ENCODE measurements around the gene CES2. TPM values are rescaled to one million over a fixed set of nuclear protein-coding genes. Genes with fewer than 3 reads are reported as not detected.
"Not testable (repeated sequence)": the region's sequence is repeated elsewhere in the genome, so short reads cannot be mapped to it uniquely, and the experiment has no call there.

CES2 gene
- polyA plus RNA-seq = 10 to 100 TPM; 14.5 to 28.8 (median 26.5) TPM

GRCh38 chr16:66935314-66936011 lies at the start of gene CES2:
Gene CES2 (plus strand): TSS chr16:66935516. CDS start chr16:66935636, 120 bp downstream.
- peak within 1 kb of the TSS; percentile 86 for H3K27ac ChIP-seq (ENCODE audit: low read depth, low read length)
- 23 to 46% (median 38%) methylated on average over 42 to 44 of the region's 44 CpGs for WGBS, 3 donors

- WGBS, 3 donors = 69 to 77% (median 76%) methylated on average over 2 of the region's 2 CpGs
- no peak overlapping the region for H3K27ac ChIP-seq (ENCODE audit: low read depth, low read length)
Observed at GRCh38 chr16:66886321-66886720, 49.0 kb upstream of the CES2 start.

GRCh38 chr16:66886914-66887313 lies 48.4 kb upstream of the CES2 start:
- 71 to 77% (median 76%) methylated on average over 3 of the region's 3 CpGs for WGBS, 3 donors
- no peak overlapping the region for H3K27ac ChIP-seq (ENCODE audit: low read depth, low read length)

GRCh38 chr16:66888647-66889615 lies 46.4 kb upstream of the CES2 start:
- 90 to 95% (median 94%) methylated on average over 6 of the region's 6 CpGs for WGBS, 3 donors

GRCh38 chr16:66889622-66890021 lies 45.7 kb upstream of the CES2 start:
- 65 to 71% (median 70%) methylated on average over 4 of the region's 4 CpGs for WGBS, 3 donors
- no peak overlapping the region for H3K27ac ChIP-seq (ENCODE audit: low read depth, low read length)

More at GRCh38 chr16:66888647-66889615, 46.4 kb upstream of the CES2 start:
- no peak overlapping the region for H3K27ac ChIP-seq (ENCODE audit: low read depth, low read length)

- WGBS, 3 donors = 75 to 88% (median 87%) methylated on average over 2 of the region's 2 CpGs
Observed at GRCh38 chr16:66890799-66891198, 44.5 kb upstream of the CES2 start.

GRCh38 chr16:66891360-66891759 lies 44.0 kb upstream of the CES2 start:
- WGBS, 3 donors = 81 to 89% (median 83%) methylated on average over 4 of the region's 4 CpGs
- H3K27ac ChIP-seq (ENCODE audit: low read depth, low read length) = no peak overlapping the region

More at GRCh38 chr16:66890799-66891198, 44.5 kb upstream of the CES2 start:
- no peak overlapping the region for H3K27ac ChIP-seq (ENCODE audit: low read depth, low read length)

GRCh38 chr16:66891797-66892196 lies 43.5 kb upstream of the CES2 start:
- H3K27ac ChIP-seq (ENCODE audit: low read depth, low read length) = no peak overlapping the region
- 89 to 97% (median 94%) methylated on average over 6 of the region's 6 CpGs for WGBS, 3 donors

GRCh38 chr16:66894055-66894454 lies 41.3 kb upstream of the CES2 start:
- 68 to 82% (median 80%) methylated on average over 2 of the region's 2 CpGs for whole genome bisulfite sequencing, 3 donors
- H3K27ac ChIP-seq (ENCODE audit: low read depth, low read length) = no peak overlapping the region

- H3K27ac ChIP-seq (ENCODE audit: low read depth, low read length) = no peak overlapping the region
- WGBS, 3 donors = 40 to 44% (median 43%) methylated on average over 10 to 11 of the region's 11 CpGs
Observed at GRCh38 chr16:66894948-66895688, 40.2 kb upstream of the CES2 start.

GRCh38 chr16:66895689-66895979 lies 39.7 kb upstream of the CES2 start:
- H3K27ac ChIP-seq (ENCODE audit: low read depth, low read length) = no peak overlapping the region
- WGBS, 3 donors = 84 to 93% (median 93%) methylated on average over 5 of the region's 5 CpGs

- WGBS, 3 donors = 92 to 95% (median 94%) methylated on average over 3 of the region's 3 CpGs
- no peak overlapping the region for H3K27ac ChIP-seq (ENCODE audit: low read depth, low read length)
Observed at GRCh38 chr16:66895999-66896398, 39.3 kb upstream of the CES2 start.

GRCh38 chr16:66896682-66897081 lies 38.6 kb upstream of the CES2 start:
- WGBS, 3 donors = 79 to 84% (median 80%) methylated on average over 5 of the region's 5 CpGs
- H3K27ac ChIP-seq (ENCODE audit: low read depth, low read length) = not testable (repeated sequence)

- WGBS, 3 donors = 50 to 84% (median 64%) methylated on average over 3 of the region's 3 CpGs
- no peak overlapping the region for H3K27ac ChIP-seq (ENCODE audit: low read depth, low read length)
Observed at GRCh38 chr16:66898207-66898606, 37.1 kb upstream of the CES2 start.

- no peak overlapping the region for H3K27ac ChIP-seq (ENCODE audit: low read depth, low read length)
- 43 to 86% (median 76%) methylated on average over 2 of the region's 2 CpGs for WGBS, 3 donors
Observed at GRCh38 chr16:66898933-66899309, 36.4 kb upstream of the CES2 start.

GRCh38 chr16:66899310-66899944 lies 35.9 kb upstream of the CES2 start:
- no peak overlapping the region for H3K27ac ChIP-seq (ENCODE audit: low read depth, low read length)
- WGBS, 3 donors = 78 to 88% (median 83%) methylated on average over 6 of the region's 6 CpGs

- peak overlapping the region; percentile 72 for H3K27ac ChIP-seq (ENCODE audit: low read depth, low read length)
- WGBS, 3 donors = 30 to 41% (median 32%) methylated on average over 9 of the region's 9 CpGs
Observed at GRCh38 chr16:66899945-66900710, 35.2 kb upstream of the CES2 start.
